Stimulated activated CD4-positive, alpha-beta T cell treated with anti-CD3 and anti-CD28 coated beads, Interleukin-15, amount 100 ng/mL, for 1 hour (primary cell): ENCODE measurements around the gene JPH3.
"Not testable (repeated sequence)": the region's sequence is repeated elsewhere in the genome, so short reads cannot be mapped to it uniquely, and the experiment has no call there.

ENCODE experiments used
- DNase-seq, 2 donors: peaks; one replicate each; pipeline ENCODE4 v3.0.0-alpha.2; 2020; ENCODE audit warnings: low read depth in 1 of 2, low spot score in 1 of 2

JPH3 gene

GRCh38 chr16:87710887-87711286, 108.6 kb downstream of the JPH3 start:
- no peak for DNase-seq

- DNase-seq, result no peak
Measured at GRCh38 chr16:87712184-87712762, 110.0 kb downstream of the JPH3 start.

GRCh38 chr16:87713451-87714229, 111.3 kb downstream of the JPH3 start:
- DNase-seq, result peak; percentile 11 to 14

GRCh38 chr16:87715231-87715630, 112.9 kb downstream of the JPH3 start:
- no peak for DNase-seq

GRCh38 chr16:87715658-87716057, 113.3 kb downstream of the JPH3 start:
- no peak for DNase-seq

- DNase-seq, result not testable (repeated sequence)
Measured at GRCh38 chr16:87718831-87719230, 116.5 kb downstream of the JPH3 start.

GRCh38 chr16:87720446-87720845, 118.1 kb downstream of the JPH3 start:
- no peak for DNase-seq

- no peak for DNase-seq
Measured at GRCh38 chr16:87721622-87722585, 119.6 kb downstream of the JPH3 start.

GRCh38 chr16:87722590-87723225, 120.4 kb downstream of the JPH3 start:
- no peak for DNase-seq

GRCh38 chr16:87723226-87723623, 120.9 kb downstream of the JPH3 start:
- no peak for DNase-seq

GRCh38 chr16:87724490-87725291, 122.4 kb downstream of the JPH3 start:
- DNase-seq, result no peak

GRCh38 chr16:87725596-87726235, 123.4 kb downstream of the JPH3 start:
- DNase-seq, result no peak

- not testable (repeated sequence) for DNase-seq
Measured at GRCh38 chr16:87726577-87726976, 124.3 kb downstream of the JPH3 start.

- no peak for DNase-seq
Measured at GRCh38 chr16:87727346-87727745, 125.0 kb downstream of the JPH3 start.

GRCh38 chr16:87728026-87728425, 125.7 kb downstream of the JPH3 start:
- DNase-seq, result no peak

GRCh38 chr16:87729266-87729954, 127.1 kb downstream of the JPH3 start:
- DNase-seq, result no peak

GRCh38 chr16:87731607-87732006, 129.3 kb downstream of the JPH3 start:
- DNase-seq, result no peak

GRCh38 chr16:87733190-87733589, 130.9 kb downstream of the JPH3 start:
- no peak for DNase-seq

GRCh38 chr16:87734644-87735043, 132.3 kb downstream of the JPH3 start:
- DNase-seq, result no peak
